ENCODE measurements around the gene SPSB4.

The SPSB4 gene

GRCh38 chr3:141093971-141094684, 43.0 kb downstream of the SPSB4 start:
- no CpG with 5 or more reads among the region's 13 CpGs for WGBS (ENCODE audit: insufficient coverage, insufficient read length)
- no peaks in the 10 kb centered on the region for H3K27me3 ChIP-seq (ENCODE audit: control insufficient read depth, insufficient read depth, low read length)
- no peak for DNase-seq (ENCODE audit: low read depth, low spot score)
- no peak overlapping the region for H3K27ac ChIP-seq (ENCODE audit: low read length)
- no peaks in the 10 kb centered on the region for H3K9me3 ChIP-seq (ENCODE audit: control insufficient read depth, insufficient read depth, low read length)
- peaks cover 7% of the 10 kb centered on the region for H3K4me1 ChIP-seq (ENCODE audit: control insufficient read depth, insufficient read depth, low read length)
- H3K36me3 ChIP-seq (ENCODE audit: control insufficient read depth, insufficient read depth, low read length): no peaks in the 10 kb centered on the region
- H3K4me3 ChIP-seq (ENCODE audit: low read length): no peak overlapping the region

GRCh38 chr3:141094790-141095545, 43.8 kb downstream of the SPSB4 start:
- no peak for DNase-seq (ENCODE audit: low read depth, low spot score)
- WGBS (ENCODE audit: insufficient coverage, insufficient read length): no CpG with 5 or more reads among the region's 23 CpGs
- no peaks in the 10 kb centered on the region for H3K36me3 ChIP-seq (ENCODE audit: control insufficient read depth, insufficient read depth, low read length)
- H3K27me3 ChIP-seq (ENCODE audit: control insufficient read depth, insufficient read depth, low read length): no peaks in the 10 kb centered on the region
- no peak overlapping the region for H3K27ac ChIP-seq (ENCODE audit: low read length)
- no peaks in the 10 kb centered on the region for H3K9me3 ChIP-seq (ENCODE audit: control insufficient read depth, insufficient read depth, low read length)
- H3K4me1 ChIP-seq (ENCODE audit: control insufficient read depth, insufficient read depth, low read length): peaks cover 5% of the 10 kb centered on the region
- H3K4me3 ChIP-seq (ENCODE audit: low read length): no peak overlapping the region

- Histone ChIP-seq H3K4me3 (ENCODE audit: low read length) (no peak overlapping the region), H3K4me1 (ENCODE audit: control insufficient read depth, insufficient read depth, low read length) (peaks cover 5% of the 10 kb centered on the region), H3K9me3 (ENCODE audit: control insufficient read depth, insufficient read depth, low read length) (no peaks in the 10 kb centered on the region), H3K27me3 (ENCODE audit: control insufficient read depth, insufficient read depth, low read length) (no peaks in the 10 kb centered on the region), H3K27ac (ENCODE audit: low read length) (no peak overlapping the region), H3K36me3 (ENCODE audit: control insufficient read depth, insufficient read depth, low read length) (no peaks in the 10 kb centered on the region)
- no CpG with 5 or more reads among the region's 1 CpG for WGBS (ENCODE audit: insufficient coverage, insufficient read length)
- DNase-seq (ENCODE audit: low read depth, low spot score): no peak
Observed at GRCh38 chr3:141095546-141095937, 44.4 kb downstream of the SPSB4 start.

GRCh38 chr3:141096164-141096563, 45.0 kb downstream of the SPSB4 start:
- no peak overlapping the region for H3K4me3 ChIP-seq (ENCODE audit: low read length)
- no CpG with 5 or more reads among the region's 1 CpG for WGBS (ENCODE audit: insufficient coverage, insufficient read length)
- H3K36me3 ChIP-seq (ENCODE audit: control insufficient read depth, insufficient read depth, low read length): no peaks in the 10 kb centered on the region
- no peak overlapping the region for H3K27ac ChIP-seq (ENCODE audit: low read length)
- peaks cover 5% of the 10 kb centered on the region for H3K4me1 ChIP-seq (ENCODE audit: control insufficient read depth, insufficient read depth, low read length)
- no peak for DNase-seq (ENCODE audit: low read depth, low spot score)
- no peaks in the 10 kb centered on the region for H3K9me3 ChIP-seq (ENCODE audit: control insufficient read depth, insufficient read depth, low read length)
- no peaks in the 10 kb centered on the region for H3K27me3 ChIP-seq (ENCODE audit: control insufficient read depth, insufficient read depth, low read length)

- Histone ChIP-seq H3K9me3 (ENCODE audit: control insufficient read depth, insufficient read depth, low read length) (no peaks in the 10 kb centered on the region), H3K36me3 (ENCODE audit: control insufficient read depth, insufficient read depth, low read length) (no peaks in the 10 kb centered on the region), H3K4me3 (ENCODE audit: low read length) (no peak overlapping the region), H3K27ac (ENCODE audit: low read length) (no peak overlapping the region), H3K27me3 (ENCODE audit: control insufficient read depth, insufficient read depth, low read length) (no peaks in the 10 kb centered on the region), H3K4me1 (ENCODE audit: control insufficient read depth, insufficient read depth, low read length) (peaks cover 5% of the 10 kb centered on the region)
- no peak for DNase-seq (ENCODE audit: low read depth, low spot score)
- no CpG with 5 or more reads among the region's 3 CpGs for WGBS (ENCODE audit: insufficient coverage, insufficient read length)
Observed at GRCh38 chr3:141096981-141097380, 45.8 kb downstream of the SPSB4 start.

- H3K27me3 ChIP-seq (ENCODE audit: control insufficient read depth, insufficient read depth, low read length): no peaks in the 10 kb centered on the region
- H3K4me1 ChIP-seq (ENCODE audit: control insufficient read depth, insufficient read depth, low read length): peaks cover 3% of the 10 kb centered on the region
- H3K36me3 ChIP-seq (ENCODE audit: control insufficient read depth, insufficient read depth, low read length): no peaks in the 10 kb centered on the region
Observed at GRCh38 chr3:141100112-141100511, 49.0 kb downstream of the SPSB4 start.

GRCh38 chr3:141100531-141101320, 49.6 kb downstream of the SPSB4 start:
- Histone ChIP-seq H3K36me3 (ENCODE audit: control insufficient read depth, insufficient read depth, low read length) (no peaks in the 10 kb centered on the region), H3K4me3 (ENCODE audit: low read length) (no peak overlapping the region), H3K27ac (ENCODE audit: low read length) (no peak overlapping the region), H3K4me1 (ENCODE audit: control insufficient read depth, insufficient read depth, low read length) (0 out of 2 replicates have a peak, but pooled peaks cover 3% of the 10 kb centered on the region), H3K27me3 (ENCODE audit: control insufficient read depth, insufficient read depth, low read length) (no peaks in the 10 kb centered on the region), H3K9me3 (ENCODE audit: control insufficient read depth, insufficient read depth, low read length) (no peaks in the 10 kb centered on the region)
- no CpG with 5 or more reads among the region's 8 CpGs for WGBS (ENCODE audit: insufficient coverage, insufficient read length)
- no peak for DNase-seq (ENCODE audit: low read depth, low spot score)

More at GRCh38 chr3:141100112-141100511, 49.0 kb downstream of the SPSB4 start:
- Histone ChIP-seq H3K27ac (ENCODE audit: low read length) (no peak overlapping the region), H3K9me3 (ENCODE audit: control insufficient read depth, insufficient read depth, low read length) (no peaks in the 10 kb centered on the region), H3K4me3 (ENCODE audit: low read length) (no peak overlapping the region)
- no CpG with 5 or more reads among the region's 3 CpGs for WGBS (ENCODE audit: insufficient coverage, insufficient read length)
- DNase-seq (ENCODE audit: low read depth, low spot score): no peak

- Histone ChIP-seq H3K27ac (ENCODE audit: low read length) (no peak overlapping the region), H3K4me3 (ENCODE audit: low read length) (no peak overlapping the region), H3K36me3 (ENCODE audit: control insufficient read depth, insufficient read depth, low read length) (no peaks in the 10 kb centered on the region), H3K27me3 (ENCODE audit: control insufficient read depth, insufficient read depth, low read length) (no peaks in the 10 kb centered on the region), H3K9me3 (ENCODE audit: control insufficient read depth, insufficient read depth, low read length) (no peaks in the 10 kb centered on the region), H3K4me1 (ENCODE audit: control insufficient read depth, insufficient read depth, low read length) (peaks cover 6% of the 10 kb centered on the region; the same call in 1 of the 2 replicates)
- no CpG with 5 or more reads among the region's 1 CpG for WGBS (ENCODE audit: insufficient coverage, insufficient read length)
- no peak for DNase-seq (ENCODE audit: low read depth, low spot score)
Observed at GRCh38 chr3:141102372-141102771, 51.2 kb downstream of the SPSB4 start.

- H3K27ac ChIP-seq (ENCODE audit: low read length): no peak overlapping the region
- no peak overlapping the region for H3K4me3 ChIP-seq (ENCODE audit: low read length)
- no peak for DNase-seq (ENCODE audit: low read depth, low spot score)
- no CpG with 5 or more reads among the region's 2 CpGs for WGBS (ENCODE audit: insufficient coverage, insufficient read length)
- no peaks in the 10 kb centered on the region for H3K27me3 ChIP-seq (ENCODE audit: control insufficient read depth, insufficient read depth, low read length)
- no peaks in the 10 kb centered on the region for H3K9me3 ChIP-seq (ENCODE audit: control insufficient read depth, insufficient read depth, low read length)
- peaks cover 6% of the 10 kb centered on the region; the same call in 1 of the 2 replicates for H3K4me1 ChIP-seq (ENCODE audit: control insufficient read depth, insufficient read depth, low read length)
- no peaks in the 10 kb centered on the region for H3K36me3 ChIP-seq (ENCODE audit: control insufficient read depth, insufficient read depth, low read length)
Observed at GRCh38 chr3:141103067-141103466, 51.9 kb downstream of the SPSB4 start.

GRCh38 chr3:141103503-141103902, 52.4 kb downstream of the SPSB4 start:
- no peak for DNase-seq (ENCODE audit: low read depth, low spot score)
- no peaks in the 10 kb centered on the region for H3K36me3 ChIP-seq (ENCODE audit: control insufficient read depth, insufficient read depth, low read length)
- no peak overlapping the region for H3K4me3 ChIP-seq (ENCODE audit: low read length)
- no CpG with 5 or more reads among the region's 4 CpGs for WGBS (ENCODE audit: insufficient coverage, insufficient read length)
- no peaks in the 10 kb centered on the region for H3K9me3 ChIP-seq (ENCODE audit: control insufficient read depth, insufficient read depth, low read length)
- no peaks in the 10 kb centered on the region for H3K27me3 ChIP-seq (ENCODE audit: control insufficient read depth, insufficient read depth, low read length)
- no peak overlapping the region for H3K27ac ChIP-seq (ENCODE audit: low read length)
- peaks cover 6% of the 10 kb centered on the region; the same call in 1 of the 2 replicates for H3K4me1 ChIP-seq (ENCODE audit: control insufficient read depth, insufficient read depth, low read length)
